EH (cell line): ENCODE data around the gene UBL4A.
A peak's percentile ranks its signal among the peaks of the same experiment; 100 is the strongest.

ENCODE experiments used
- DNase-seq: peaks from one replicate; pipeline ENCODE4 v3.0.0-alpha.2; 2015; ENCODE audit warnings: low read depth

UBL4A gene

DNA sequence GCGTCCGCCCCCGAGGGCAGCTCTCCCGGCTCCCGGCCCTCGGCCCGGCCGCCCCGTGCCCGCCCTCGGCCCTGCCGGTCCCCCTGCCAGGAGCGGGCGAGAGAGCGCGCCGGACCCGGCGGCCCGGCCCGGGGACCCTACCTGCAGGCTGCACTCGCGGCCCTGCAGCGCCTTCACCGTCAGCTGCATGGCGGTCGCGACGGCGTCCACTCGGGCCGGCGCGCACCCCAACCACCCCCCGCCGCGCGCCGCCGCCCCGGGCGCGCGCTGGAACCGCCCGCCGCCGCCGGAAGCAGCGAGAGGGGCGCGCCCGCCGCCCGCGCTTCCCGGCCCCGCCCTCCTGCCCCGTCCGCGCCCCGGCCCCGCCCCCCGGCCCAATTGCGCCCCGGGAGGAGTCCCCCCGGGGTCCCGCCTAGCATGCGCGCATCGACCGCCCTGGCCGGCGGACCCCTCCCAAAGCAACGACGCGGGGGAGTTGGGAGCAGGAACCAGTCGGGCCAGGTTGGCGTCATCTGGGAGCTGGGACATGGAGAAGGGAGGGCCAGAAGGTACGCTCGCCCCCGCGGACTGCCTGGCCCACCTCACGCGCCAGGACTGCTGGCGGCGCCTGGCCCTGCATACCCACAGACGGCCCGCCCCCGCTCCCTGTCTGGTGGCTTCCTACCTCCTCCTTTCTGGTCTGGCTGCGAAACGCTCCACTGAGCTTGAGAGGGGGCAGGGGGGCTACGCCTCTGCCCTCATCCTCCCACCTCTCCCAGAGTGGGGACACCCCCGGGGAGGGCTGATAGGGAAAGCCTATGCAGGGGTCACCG lies at the start of gene UBL4A:
Gene UBL4A (minus strand): TSS at position 220 of the 812 bp plus-strand sequence. CDS start 31 bp downstream, at position 189.
- peak; percentile 60 for DNase-seq

DNA sequence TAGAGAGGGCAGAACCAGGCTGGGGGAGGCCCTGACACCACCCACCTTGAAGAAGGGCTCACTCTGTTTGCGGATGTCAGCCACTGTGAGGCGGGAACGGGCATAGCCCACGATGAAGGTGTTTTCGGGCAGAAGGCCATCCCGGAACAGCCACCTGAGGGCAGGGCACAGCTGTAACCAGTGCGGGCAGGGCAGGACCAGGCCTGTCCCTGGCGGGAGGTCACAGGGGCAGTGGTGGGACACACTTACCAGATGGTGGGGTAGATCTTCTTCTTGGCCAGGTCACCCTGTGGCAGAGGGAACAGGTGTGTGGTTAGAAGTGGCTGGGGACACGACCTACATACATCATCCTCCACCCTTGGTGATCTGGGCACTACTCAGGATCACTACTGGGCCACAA lies 49.5 kb upstream of the UBL4A start:
- no peak for DNase-seq

DNA sequence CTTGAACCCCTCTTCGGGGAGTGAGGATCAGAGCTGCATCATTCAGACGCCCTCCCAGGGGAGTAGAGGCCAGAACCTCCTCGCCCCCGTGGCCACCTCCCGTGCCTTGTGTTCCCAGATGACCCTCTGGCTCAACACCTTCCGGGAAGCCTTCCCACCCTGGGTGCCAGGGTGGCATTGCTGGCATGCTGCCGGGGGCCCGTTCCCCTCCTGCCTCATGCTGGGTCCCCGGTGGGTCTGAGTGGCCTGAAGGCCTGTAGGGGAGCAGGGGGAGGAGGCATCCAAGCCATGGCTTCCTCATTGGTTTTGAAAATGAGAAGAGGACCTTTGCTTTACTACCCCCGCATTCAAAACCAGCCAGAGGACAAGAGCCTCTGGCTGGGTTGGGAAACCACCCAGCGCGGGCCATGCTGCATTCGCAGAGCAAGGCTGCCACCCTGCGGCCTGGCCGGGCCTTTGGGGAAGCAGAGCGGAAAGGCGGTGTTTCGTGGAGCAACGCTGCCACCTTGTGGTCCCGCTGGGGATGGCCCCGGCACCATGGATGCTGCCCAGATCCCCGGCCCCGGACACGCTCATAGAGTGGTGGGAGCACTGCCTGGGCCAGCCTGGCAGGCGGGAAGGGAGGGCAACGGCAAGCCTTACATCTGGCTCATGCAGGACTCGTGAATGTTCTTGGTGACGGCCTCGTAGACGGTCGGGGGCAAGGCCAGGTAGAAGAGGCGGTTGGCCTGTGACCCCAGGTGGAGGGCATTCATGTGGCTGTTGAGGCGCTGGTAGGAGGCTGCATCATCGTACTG lies 48.3 kb upstream of the UBL4A start:
- peak; percentile 80 for DNase-seq

DNA sequence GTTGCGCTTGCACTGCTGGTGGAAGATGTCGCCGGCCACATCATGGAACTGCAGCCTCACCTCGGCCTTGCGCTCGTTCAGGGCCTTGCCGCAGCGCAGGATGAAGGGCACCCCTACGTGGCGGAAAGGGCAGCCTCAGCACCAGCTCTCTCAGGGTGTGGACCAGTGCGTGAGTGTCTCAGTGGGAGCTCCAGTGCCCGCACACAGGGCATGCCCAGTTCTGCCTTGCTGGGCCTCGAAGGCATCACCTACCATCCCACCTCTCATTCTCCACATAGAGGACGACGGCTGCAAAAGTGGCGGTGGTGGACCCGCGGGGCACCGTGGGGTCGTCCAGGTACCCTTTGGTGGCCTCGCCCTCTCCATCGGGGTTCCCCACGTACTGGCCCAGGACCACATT lies 46.3 kb upstream of the UBL4A start:
- DNase-seq: no peak

DNA sequence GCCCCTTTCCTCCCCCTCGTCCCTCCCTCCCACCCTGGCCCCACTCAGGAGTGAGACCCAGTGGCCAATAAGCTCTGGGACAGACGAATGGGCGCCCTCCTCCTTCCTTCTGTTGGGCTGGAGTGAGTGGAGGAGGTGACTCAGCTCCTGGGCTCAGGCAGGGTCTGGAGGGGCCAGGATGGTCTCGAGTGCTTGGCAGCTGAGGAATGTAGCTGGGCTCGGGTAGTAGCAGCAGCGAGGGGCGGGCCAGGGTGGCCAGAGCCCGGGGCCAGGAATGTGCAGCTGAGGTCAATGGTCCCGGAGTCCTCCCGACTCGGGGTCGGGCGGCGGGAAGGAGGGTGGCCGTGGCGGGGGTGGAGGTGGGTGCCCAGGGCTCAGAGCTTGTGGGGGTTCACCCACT lies 45.2 kb upstream of the UBL4A start:
- DNase-seq: peak; percentile 86

DNA sequence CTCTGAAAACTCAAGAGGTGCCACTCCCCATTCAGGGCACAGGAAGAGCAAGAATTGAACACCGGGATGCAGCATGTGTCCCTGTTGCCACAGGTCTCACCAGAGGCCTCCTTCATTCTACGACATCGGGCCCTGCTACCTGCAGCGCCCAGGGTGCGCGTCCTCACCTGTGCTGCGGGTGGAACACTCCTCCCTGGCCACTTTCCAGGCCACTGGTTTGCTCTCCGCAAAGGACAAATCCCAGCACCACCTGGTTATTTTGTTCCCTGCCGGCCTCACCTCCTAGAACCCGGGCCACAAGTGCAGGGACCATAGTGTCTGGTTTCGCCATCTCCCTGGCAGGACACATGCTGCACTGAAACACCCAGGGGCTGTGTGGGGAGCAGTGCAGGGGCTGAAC lies 43.9 kb upstream of the UBL4A start:
- no peak for DNase-seq

DNA sequence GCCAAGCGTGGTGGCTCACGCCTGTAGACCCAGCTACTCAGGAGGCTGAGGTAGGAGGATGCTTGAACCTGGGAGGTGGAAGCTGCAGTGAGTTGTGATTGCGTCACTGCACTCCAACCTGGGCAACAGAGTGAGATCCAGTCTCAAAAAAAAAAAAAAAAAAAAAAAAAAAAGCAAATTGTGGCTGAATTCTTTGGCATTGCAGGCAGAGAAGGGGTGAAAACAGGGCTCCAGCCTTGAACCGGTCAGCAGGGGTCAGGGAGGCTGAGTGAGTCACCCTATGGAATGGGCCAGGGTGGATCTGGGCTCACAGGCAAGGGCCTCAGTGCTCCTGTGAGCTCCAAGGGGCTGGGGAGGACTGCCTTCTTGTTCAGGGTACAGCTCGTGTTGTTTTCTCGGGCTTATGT lies 42.8 kb upstream of the UBL4A start:
- DNase-seq: peak; percentile 66

DNA sequence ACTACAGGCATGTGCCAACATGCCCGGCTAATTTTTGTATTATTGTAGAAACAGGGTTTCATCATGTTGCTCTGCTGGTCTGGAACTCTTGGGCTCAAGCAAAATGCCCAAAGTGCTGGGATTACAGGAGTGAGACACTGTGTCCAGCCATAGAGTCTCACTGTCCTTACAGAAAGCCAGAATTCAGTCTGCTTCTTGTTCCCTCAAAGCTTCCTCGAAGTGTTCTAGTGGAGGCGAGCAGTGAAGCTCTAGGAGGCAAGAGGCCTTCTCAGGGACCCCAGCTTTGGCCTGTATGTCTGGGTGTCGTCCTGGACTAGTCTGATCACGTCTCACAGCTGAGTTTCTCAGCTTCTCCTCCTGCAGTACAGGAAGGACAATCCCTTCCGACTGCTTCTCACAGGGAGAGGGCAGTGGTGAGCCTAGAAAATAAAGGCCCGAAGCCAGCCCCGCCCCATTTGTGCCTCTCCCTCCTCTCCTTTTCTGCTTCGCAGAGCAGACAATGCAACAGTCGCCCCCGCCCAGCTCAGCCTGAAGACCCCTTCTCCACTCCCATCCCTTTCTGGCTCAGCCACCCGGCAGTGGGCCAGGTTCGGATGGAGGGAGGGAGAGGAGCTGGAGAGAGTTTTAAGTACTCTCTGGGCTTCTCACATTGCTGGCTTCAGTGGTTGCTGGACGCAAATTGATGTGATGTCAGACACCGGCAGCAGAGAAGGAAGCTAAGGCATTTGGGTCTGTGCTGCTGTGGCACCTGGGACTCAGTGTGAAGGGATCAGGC lies 40.7 kb upstream of the UBL4A start:
- DNase-seq: peak; percentile 81

DNA sequence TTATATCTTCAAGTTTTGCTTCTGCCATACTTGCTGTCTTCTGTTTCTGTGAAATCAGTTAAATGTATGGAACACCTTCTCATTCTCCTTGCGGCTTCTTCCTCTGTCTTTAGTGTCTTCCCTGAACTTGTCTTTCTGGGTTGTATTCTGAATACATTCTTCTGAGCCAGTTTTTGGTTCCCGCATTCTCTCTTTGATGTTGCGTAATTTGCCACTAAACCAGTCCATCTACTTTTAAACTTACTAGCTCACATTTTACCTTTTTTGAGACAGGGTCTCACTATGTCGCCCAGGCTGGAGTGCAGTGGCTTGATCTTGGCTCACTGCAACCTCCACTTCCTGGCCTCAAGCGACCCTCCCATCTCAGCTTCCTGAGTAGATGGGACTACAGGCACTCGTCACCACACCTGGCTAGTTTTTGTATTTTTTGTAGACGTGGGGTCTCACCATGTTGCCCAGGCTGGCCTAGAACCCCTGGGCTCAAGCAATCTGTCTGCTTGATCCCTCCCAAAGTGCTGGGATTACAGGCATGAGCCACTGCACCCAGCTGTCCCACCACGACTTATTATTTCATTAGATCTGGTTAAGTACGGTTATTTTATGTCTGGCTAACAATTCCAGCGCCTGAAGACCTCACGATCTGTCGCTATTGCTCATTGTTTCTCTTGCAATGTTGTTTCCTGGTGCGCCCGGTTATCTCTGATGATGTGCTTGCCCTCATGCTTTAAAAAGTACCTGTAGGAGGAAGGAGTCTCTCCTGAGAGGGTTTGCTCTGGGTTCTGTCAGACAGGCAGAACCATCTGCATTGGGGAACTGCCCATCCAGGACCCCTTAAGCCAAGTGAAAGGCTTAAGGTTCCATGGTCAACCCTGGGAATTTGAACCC lies 39.4 kb upstream of the UBL4A start:
- no peak for DNase-seq

DNA sequence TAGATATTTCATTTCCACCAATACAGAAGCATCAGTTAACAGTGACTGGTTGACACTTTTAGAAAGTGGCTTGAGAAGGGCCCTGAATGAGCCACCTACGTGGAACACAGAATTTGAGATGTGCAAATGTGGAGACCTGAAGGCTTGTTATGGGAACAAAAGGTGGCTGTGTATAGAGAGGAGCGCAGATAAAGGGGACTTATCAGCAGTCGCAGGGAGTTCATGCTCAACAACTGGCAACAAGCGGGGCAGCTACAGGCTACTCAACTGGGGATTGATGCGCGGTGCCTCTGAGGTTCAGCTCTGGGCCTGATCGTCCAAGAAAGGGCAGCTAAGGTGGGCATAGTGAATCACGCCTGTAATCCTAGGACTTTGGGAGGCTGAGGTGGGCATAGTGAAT lies 33.0 kb upstream of the UBL4A start:
- DNase-seq: no peak

DNA sequence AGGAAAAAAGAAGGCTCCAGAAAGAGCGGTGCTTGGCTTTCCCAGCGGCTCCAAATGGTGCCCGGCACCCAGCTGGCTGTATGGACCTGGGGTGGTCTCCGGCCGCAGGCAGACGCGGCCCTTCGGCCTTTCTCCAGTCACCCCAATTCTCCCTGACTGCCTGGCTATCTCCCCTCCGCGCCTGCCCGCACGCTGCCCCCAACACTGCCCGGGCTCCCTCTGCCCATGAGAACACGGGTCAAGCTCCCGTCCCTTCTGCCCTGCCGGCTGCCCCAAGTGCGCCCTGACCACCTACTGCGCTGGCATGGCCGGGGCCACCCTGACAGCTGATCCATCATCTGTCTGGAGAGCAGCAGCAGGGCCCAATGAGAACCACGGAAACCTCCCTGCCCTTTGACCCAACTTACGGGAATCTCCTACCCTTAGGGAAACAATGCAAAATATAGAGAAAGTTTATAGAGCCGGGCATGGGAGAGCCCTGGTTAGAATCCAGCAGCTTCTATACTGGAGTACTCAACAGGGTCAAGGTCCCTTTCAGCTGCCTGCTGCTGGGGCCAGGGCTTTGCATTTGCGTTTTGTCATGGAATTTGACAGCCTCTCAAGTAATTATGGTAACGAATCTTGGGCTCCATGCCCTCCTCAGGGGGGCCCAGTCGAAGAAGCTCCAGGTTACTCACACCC lies 30.8 kb upstream of the UBL4A start:
- no peak for DNase-seq

DNA sequence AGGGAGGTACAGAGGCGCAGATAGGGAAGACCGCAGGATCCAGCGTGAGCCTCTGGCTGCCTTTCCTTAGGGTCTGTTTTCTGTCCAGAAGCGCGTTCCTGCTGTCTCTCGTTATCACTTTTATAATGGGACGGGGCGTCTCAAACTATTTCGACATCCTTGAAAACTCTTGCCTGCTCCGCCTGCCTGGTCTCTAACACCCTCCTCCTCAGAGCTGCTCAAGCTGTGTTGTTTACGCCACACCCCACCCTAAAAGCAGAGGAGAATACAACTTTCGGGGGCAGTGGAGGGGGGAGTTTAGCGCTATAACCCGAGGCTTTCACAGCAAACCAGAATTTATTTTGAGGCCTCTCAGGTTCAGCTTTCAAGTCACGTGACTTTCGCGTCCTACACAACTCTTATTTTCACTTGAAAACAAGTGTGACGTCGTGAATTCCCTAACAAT lies 30.3 kb upstream of the UBL4A start:
- DNase-seq: peak; percentile 52

DNA sequence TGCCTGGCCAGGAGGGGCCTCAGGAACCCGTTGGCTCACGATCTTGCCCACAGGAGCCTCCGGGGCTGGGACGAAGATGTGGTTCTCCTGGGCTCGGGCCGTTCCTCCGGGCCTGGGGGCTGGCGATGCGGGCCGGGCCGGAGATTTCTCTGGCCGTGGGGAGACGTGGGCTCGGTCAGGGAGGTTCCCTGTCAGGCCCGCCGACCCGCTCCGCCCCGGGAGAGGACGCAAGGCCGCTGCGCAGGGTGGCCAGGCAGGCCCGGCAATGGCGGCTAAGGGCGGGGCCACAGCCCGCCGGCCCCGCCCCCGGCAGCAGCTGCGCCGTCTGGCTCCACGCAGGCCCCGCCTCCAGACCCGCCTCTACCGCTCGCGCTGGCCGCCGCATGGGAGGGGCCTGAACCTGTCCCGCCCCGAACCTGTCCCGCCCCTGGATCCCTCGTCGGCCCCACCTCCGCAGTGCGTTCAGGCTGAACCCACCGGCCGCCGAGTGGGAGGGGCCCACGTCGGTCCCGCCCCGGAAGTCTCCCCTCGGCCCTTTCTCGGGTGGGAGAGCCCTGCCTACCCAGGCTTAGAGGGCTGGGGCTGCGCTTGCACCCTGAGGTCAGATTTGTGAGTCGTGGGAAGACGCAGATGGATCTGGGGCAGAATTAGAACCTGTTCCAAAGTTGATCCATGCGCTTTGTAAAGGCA lies 29.7 kb upstream of the UBL4A start, which contains the start of gene FAM3A:
Gene FAM3A (minus strand): TSS at position 267 of the 690 bp plus-strand sequence. CDS start 460 bp downstream, outside the sequence.
- peak; percentile 90 for DNase-seq

DNA sequence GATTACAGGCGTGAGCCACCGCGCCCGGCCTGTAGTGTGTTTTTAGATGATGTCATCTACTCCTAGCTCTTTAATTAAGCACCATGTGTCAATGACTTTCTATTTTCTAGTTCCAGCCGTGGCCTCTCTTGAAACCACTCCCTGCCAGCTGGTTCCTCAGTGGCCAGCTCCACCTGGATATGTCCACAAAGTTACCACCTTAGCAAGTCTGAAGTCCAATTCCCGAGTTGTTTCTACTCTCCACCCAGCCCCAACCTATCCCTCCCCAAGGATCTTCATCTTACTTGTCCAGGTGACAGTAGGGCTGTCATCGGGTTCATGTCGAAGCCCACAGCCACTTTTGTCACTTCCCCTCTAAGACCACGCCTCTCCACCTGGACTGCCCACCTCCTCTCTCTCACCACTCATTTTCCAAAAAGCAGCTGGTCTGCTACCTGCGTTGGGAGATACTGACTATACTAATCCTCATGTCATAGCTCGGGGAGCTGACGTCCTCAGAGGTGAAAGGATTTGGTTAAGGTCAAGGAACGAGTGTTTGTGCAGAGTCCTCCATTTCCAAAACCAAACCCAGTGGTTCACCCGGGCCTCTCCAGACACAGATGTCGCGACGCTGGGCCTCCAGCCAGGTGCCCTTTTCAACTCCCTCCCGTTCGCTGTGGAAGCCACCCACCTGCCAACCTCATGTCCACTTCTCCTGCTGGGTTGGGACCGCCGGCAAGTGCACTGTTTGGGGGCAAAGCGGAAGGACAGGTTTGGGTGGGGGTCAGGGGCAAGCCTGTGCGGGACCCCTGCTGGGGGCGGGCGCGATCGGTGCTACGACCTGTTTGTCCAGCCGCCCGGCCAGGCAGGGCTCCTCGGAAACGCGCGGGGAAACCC lies 28.9 kb upstream of the UBL4A start:
- no peak for DNase-seq

DNA sequence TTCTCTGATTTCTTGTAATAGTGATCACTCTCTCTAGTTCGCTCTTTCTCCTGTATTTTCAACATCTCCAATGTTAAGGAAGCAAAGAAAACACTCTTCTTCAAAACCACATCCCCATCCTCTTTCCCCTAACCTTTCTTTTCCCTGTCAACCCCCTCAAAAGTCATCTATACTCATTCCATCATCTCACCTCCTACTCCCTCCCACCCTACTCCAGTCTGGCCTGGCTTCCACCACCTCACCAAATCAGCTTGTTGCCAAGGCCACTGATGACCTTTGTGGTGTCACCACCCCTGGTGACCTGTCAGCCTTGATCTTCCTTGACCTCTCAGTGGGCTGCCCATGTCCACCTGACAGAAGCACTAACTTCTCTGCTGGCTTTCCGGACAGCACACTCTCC lies 27.3 kb upstream of the UBL4A start:
- no peak for DNase-seq

DNA sequence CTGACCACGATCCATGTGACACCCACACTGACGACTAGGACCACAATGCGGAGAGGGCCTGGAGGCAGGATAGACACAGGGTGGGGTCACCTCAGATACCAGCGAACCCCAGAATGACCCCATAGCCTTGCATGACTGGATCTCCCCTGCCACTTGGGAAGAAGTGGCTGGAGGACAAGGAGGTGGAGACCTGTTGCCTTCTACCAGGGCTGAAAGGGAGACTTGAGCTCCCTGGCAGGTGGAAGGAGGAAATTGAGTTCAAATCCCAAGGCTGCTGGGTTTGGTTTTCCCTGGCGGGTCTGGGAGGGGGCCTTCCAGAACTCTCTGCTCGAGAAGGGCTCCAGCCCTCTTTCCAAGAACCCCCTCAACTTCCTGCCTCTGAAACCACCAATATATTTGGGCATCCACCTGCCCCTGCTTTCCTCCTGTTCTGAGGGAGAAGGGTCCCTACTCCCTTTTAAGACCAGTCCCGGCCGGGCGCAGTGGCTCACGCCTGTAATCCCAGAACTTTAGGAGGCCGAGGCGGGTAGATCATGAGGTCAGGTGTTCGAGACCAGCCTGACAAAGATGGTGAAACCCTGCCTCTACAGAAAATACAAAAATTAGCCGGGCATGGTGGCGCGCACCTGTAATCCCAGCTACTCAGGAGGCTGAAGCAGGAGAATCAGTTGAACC lies 26.6 kb upstream of the UBL4A start:
- DNase-seq: no peak

DNA sequence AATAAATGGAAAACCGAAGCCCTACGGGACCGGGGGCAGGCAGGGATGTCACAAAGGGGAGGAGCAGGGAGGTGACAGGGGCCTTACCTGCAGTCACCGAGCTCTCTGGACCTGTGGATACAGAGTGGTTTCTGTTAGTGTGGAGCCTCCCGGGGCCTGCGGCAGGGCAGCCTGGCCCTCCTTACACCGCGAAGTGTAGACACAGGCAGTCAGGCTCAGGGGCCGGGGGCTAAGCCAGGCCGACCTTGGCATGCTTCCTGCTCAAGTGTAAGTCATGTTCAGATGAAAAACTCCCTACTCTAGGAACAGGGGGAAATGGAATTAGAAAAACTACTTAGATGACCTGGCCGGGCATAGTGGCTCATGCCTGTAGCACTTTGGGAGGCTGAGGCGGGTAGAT lies 25.3 kb upstream of the UBL4A start:
- DNase-seq: no peak

DNA sequence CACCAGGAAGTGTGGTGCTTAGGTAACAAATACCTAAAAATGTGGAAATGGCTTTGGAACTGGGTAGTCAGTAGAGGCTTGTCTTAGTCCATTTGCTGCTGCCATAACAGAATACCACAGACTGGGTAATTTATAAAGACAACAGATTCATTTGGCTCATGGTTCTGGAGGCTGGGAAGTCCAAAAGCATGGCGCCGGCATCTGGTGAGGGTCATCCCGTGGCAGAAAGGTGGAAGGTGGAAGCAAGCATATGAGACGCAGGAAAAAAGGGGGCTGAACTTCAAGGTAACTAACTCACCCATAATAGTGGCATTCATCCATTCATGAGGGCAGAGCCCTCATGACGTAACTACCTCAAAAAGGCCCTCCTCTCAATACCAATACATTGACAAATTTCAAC lies 23.0 kb upstream of the UBL4A start:
- no peak for DNase-seq

DNA sequence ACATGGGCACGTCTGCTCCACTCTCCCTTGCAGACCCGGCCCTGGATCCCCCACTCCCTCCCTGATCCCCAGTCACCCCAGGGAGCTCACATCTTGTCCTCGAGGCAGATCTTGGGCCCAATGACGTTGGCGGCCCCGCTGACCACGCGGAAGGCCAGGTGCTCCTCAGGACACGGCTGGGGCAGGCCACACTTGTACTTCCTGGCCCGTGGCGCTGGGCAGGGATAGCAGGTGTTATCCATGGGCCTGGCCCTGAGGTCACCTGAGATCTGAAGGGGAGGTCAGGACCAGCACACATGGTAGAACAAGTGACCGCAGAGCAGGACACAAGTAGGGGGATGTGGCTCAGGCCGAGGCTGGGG lies 21.9 kb upstream of the UBL4A start:
- DNase-seq: no peak
